Loucy (cell line): ENCODE measurements around the gene AFF3.
"Not testable (repeated sequence)": the region's sequence is repeated elsewhere in the genome, so short reads cannot be mapped to it uniquely, and the experiment has no call there.

Experiments
- H2AFZ ChIP-seq: fragments of 200-600 bp; sonication (generic); 2 replicates; pipeline ENCODE4 v1.6.0; 2016; ENCODE audit warnings: antibody characterized with exemption, mild to moderate bottlenecking, low read length, moderate library complexity
- H3F3A ChIP-seq: fragments of 200-600 bp; 2 replicates; pipeline ENCODE4 v1.6.0; 2016; ENCODE audit warnings: antibody characterized with exemption, low read depth, mild to moderate bottlenecking
- H3K27me3 ChIP-seq: fragments of 200-600 bp; sonication (generic); 2 replicates; pipeline ENCODE4 v1.6.1; 2014; ENCODE audit warnings: low read length, mild to moderate bottlenecking; ENCODE audit not compliant: insufficient read depth, poor library complexity, severe bottlenecking
- H3K36me3 ChIP-seq: fragments of 200-600 bp; sonication (generic); 2 replicates; pipeline ENCODE4 v1.6.1; 2016; ENCODE audit warnings: low read length; ENCODE audit not compliant: insufficient read depth
- H3K4me1 ChIP-seq: fragments of 200-600 bp; sonication (generic); 2 replicates; pipeline ENCODE4 v1.5.1; 2014; ENCODE audit warnings: low read length, mild to moderate bottlenecking; ENCODE audit not compliant: insufficient read depth, poor library complexity, severe bottlenecking
- H3K4me2 ChIP-seq: fragments of 200-600 bp; sonication (generic); 2 replicates; pipeline ENCODE4 v1.6.0; 2014; ENCODE audit warnings: antibody characterized with exemption, low read length, low read depth, mild to moderate bottlenecking; ENCODE audit not compliant: poor library complexity, severe bottlenecking
- H3K4me3 ChIP-seq: fragments of 200-600 bp; sonication (generic); 2 replicates; pipeline ENCODE4 v1.5.1; 2014; ENCODE audit warnings: low read length, mild to moderate bottlenecking, mixed read lengths; ENCODE audit not compliant: poor library complexity, severe bottlenecking
- H3K79me2 ChIP-seq: fragments of 200-600 bp; sonication (generic); 2 replicates; pipeline ENCODE4 v1.6.1; 2014; ENCODE audit warnings: low read length; ENCODE audit not compliant: insufficient read depth
- H3K9ac ChIP-seq: fragments of 200-600 bp; sonication (generic); 2 replicates; pipeline ENCODE4 v1.6.0; 2014; ENCODE audit warnings: mild to moderate bottlenecking, low read depth, low read length, moderate library complexity; ENCODE audit not compliant: poor library complexity, severe bottlenecking
- H3K9me2 ChIP-seq: fragments of 200-600 bp; sonication (generic); replicated peaks from 2 replicates; pipeline ENCODE4 v1.6.1; 2016; ENCODE audit warnings: low read depth, low read length, mixed read lengths
- H3K9me3 ChIP-seq: fragments of 200-600 bp; sonication (generic); 2 replicates; pipeline ENCODE4 v1.6.1; 2014; ENCODE audit warnings: mild to moderate bottlenecking, antibody characterized with exemption, low read length, low read depth; ENCODE audit not compliant: insufficient read depth
- H4K20me1 ChIP-seq: fragments of 200-600 bp; sonication (generic); 2 replicates; pipeline ENCODE4 v1.6.0; 2014; ENCODE audit warnings: antibody characterized with exemption, low read length, mild to moderate bottlenecking; ENCODE audit not compliant: insufficient read depth, poor library complexity, severe bottlenecking

AFF3 gene

GRCh38 chr2:100095845-100096244, 46.5 kb downstream of the AFF3 start:
- not testable (repeated sequence) for H3K27me3 ChIP-seq

GRCh38 chr2:100091807-100092206, 50.6 kb downstream of the AFF3 start:
- H3F3A ChIP-seq, H4K20me1 ChIP-seq, H3K4me2 ChIP-seq, H3K36me3 ChIP-seq, H3K9me3 ChIP-seq, H3K79me2 ChIP-seq, H3K4me1 ChIP-seq, H3K9ac ChIP-seq, H3K27me3 ChIP-seq, H2AFZ ChIP-seq, H3K9me2 ChIP-seq, H3K4me3 ChIP-seq: not testable (repeated sequence)

More at GRCh38 chr2:100095845-100096244, 46.5 kb downstream of the AFF3 start:
- H3K4me3 ChIP-seq, H3F3A ChIP-seq, H3K36me3 ChIP-seq, H2AFZ ChIP-seq, H4K20me1 ChIP-seq, H3K79me2 ChIP-seq, H3K9ac ChIP-seq, H3K4me1 ChIP-seq, H3K9me3 ChIP-seq, H3K9me2 ChIP-seq, H3K4me2 ChIP-seq: not testable (repeated sequence)

- not testable (repeated sequence) for H3K79me2 ChIP-seq, H3K9me3 ChIP-seq, H3K4me3 ChIP-seq, H3K36me3 ChIP-seq, H3F3A ChIP-seq, H2AFZ ChIP-seq, H3K27me3 ChIP-seq, H3K4me2 ChIP-seq, H3K4me1 ChIP-seq, H3K9ac ChIP-seq, H3K9me2 ChIP-seq, H4K20me1 ChIP-seq
These were observed 56.6 kb downstream of the AFF3 start for GRCh38 chr2:100085744-100086143.

- not testable (repeated sequence) for H3K79me2 ChIP-seq, H3K9me2 ChIP-seq, H3K4me1 ChIP-seq, H3K9me3 ChIP-seq, H3K4me3 ChIP-seq, H3K4me2 ChIP-seq, H4K20me1 ChIP-seq, H3K9ac ChIP-seq, H3K36me3 ChIP-seq, H3K27me3 ChIP-seq, H2AFZ ChIP-seq, H3F3A ChIP-seq
These were observed 58.8 kb downstream of the AFF3 start for GRCh38 chr2:100083421-100084216.

- H3K9ac ChIP-seq, H3K4me2 ChIP-seq, H3K9me3 ChIP-seq, H3F3A ChIP-seq, H3K4me1 ChIP-seq, H3K79me2 ChIP-seq, H3K27me3 ChIP-seq, H4K20me1 ChIP-seq, H3K36me3 ChIP-seq, H3K4me3 ChIP-seq, H2AFZ ChIP-seq, H3K9me2 ChIP-seq: not testable (repeated sequence)
These were observed 60.0 kb downstream of the AFF3 start for GRCh38 chr2:100082302-100082978.
